HAP-1 (cell line): ENCODE measurements around the gene LZIC.
"Not testable (repeated sequence)": the region's sequence is repeated elsewhere in the genome, so short reads cannot be mapped to it uniquely, and the experiment has no call there.

Experiments
- DNase-seq, 2 experiments: peaks; one replicate each; pipeline ENCODE4 v3.0.0-alpha.2; 2016 to 2020; ENCODE audit warnings: low spot score in 2 of 2
- H3K27me3 ChIP-seq: fragments of 250-450 bp; sonication (Bioruptor Pico); 2 replicates; pipeline ENCODE4 v1.5.1; 2020; ENCODE audit warnings: low read depth, mild to moderate bottlenecking, moderate library complexity
- H3K36me3 ChIP-seq: fragments of 250-450 bp; sonication (Bioruptor Pico); replicated peaks from 2 replicates; pipeline ENCODE4 v1.5.1; 2020; ENCODE audit warnings: mild to moderate bottlenecking
- H3K4me1 ChIP-seq: fragments of 250-450 bp; sonication (Bioruptor Pico); 2 replicates; pipeline ENCODE4 v1.5.1; 2020; ENCODE audit warnings: mild to moderate bottlenecking
- H3K4me3 ChIP-seq: fragments of 250-450 bp; sonication (Bioruptor Pico); 2 replicates; pipeline ENCODE4 v1.5.1; 2020; ENCODE audit warnings: mild to moderate bottlenecking, moderate library complexity
- H3K9me3 ChIP-seq: fragments of 250-450 bp; sonication (Bioruptor Pico); 2 replicates; pipeline ENCODE4 v1.5.1; 2020; ENCODE audit warnings: mild to moderate bottlenecking, moderate library complexity
- in situ Hi-C: fragments of 300-500 bp; cut with MboI; formaldehyde crosslinking; loops from 3 replicates; pipeline ENCODE4 v1.14.3; 2020; ENCODE audit warnings: low sequenced_read_pairs, inconsistent platforms, mixed read lengths

LZIC gene

GRCh38 chr1:9927259-9927658 is 15.9 kb downstream of the LZIC start:
- H3K27me3 ChIP-seq = no peaks in the 10 kb centered on the region
- in situ Hi-C loops = no loop called here
- DNase-seq = no peak
- no peak overlapping the region for H3K4me3 ChIP-seq
- H3K4me1 ChIP-seq = peaks cover 12% of the 10 kb centered on the region
- H3K36me3 ChIP-seq = peaks cover 16% of the 10 kb centered on the region
- no peaks in the 10 kb centered on the region for H3K9me3 ChIP-seq

DNA sequence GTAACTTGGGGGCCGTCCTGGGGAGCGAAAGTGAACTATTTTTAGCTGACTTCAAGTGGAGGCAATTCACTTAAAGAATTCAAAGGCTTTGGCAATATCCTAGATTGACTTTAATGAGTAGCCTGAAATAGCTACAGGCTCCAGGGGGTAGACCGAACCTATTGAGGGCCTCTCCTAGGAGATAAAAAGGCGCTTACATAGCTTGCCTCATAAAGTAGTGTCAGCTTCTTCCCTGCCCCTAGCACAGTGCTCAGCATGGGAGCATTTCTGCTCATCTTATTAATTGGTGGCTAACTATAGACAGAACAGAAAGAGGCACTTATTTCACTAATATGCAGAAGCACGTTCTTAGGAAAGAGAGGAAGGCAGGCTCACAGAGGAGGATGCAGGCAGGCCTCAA is 20.8 kb downstream of the LZIC start:
- H3K4me1 ChIP-seq = peaks cover 12% of the 10 kb centered on the region
- no peaks in the 10 kb centered on the region for H3K36me3 ChIP-seq
- in situ Hi-C loops = no loop called here
- no peak overlapping the region for H3K4me3 ChIP-seq
- no peaks in the 10 kb centered on the region for H3K9me3 ChIP-seq
- H3K27me3 ChIP-seq = no peaks in the 10 kb centered on the region
- no peak for DNase-seq

DNA sequence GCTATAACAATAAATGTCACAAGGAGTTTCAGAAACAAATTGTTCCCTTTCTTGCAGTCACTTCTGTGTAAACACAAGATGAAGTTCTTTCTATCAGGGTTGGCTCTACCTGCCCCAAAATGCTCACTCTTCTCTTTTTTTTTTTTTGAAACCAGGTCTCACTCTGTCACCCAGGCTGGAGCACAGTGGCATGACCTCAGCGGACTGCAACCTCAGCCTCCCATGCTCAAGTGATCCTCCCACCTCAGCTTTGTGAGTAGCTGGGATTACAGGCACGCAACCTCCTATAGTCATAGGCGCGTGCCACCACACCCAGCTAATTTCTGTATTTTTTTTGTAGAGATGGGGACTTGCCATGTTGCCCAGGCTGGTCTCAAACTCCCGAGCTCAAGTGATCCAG is 22.6 kb downstream of the LZIC start:
- DNase-seq = no peak
- no peaks in the 10 kb centered on the region for H3K9me3 ChIP-seq
- in situ Hi-C loops = no loop called here
- H3K4me1 ChIP-seq = no peaks in the 10 kb centered on the region
- H3K4me3 ChIP-seq = no peak overlapping the region
- 0 out of 2 replicates have a peak, but pooled peaks cover 3% of the 10 kb centered on the region for H3K27me3 ChIP-seq
- no peaks in the 10 kb centered on the region for H3K36me3 ChIP-seq

- H3K4me3 ChIP-seq = no peak overlapping the region
- 0 out of 2 replicates have a peak, but pooled peaks cover 3% of the 10 kb centered on the region for H3K27me3 ChIP-seq
- no peaks in the 10 kb centered on the region for H3K36me3 ChIP-seq
- no peaks in the 10 kb centered on the region for H3K9me3 ChIP-seq
- DNase-seq = no peak
- in situ Hi-C loops = no loop called here
- H3K4me1 ChIP-seq = no peaks in the 10 kb centered on the region
These were observed 25.3 kb downstream of the LZIC start for GRCh38 chr1:9917901-9918300.

DNA sequence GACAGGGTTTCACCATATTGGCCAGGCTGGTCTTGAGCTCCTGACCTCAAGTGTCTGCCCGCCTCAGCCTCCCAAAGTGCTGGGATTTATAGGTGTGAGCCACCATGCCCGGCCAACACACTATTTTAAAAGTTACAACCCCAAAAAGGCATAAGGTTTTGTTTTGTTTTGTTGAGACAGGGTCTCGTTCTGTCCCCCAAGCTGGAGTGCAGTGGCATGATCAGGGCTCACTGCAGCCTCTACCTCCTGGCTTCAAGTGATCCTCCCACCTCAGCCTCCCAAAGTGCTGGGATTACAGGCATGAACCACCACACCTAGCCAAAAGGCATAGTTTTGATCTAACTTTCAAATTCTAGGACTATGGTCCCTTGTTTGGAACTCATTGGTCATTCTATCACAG is 25.7 kb downstream of the LZIC start:
- H3K9me3 ChIP-seq, in situ Hi-C loops, DNase-seq, H3K4me3 ChIP-seq, H3K27me3 ChIP-seq, H3K36me3 ChIP-seq, H3K4me1 ChIP-seq: not testable (repeated sequence)

GRCh38 chr1:9916452-9916851 is 26.7 kb downstream of the LZIC start:
- H3K4me1 ChIP-seq = no peaks in the 10 kb centered on the region
- DNase-seq = no peak
- 0 out of 2 replicates have a peak, but pooled peaks cover 3% of the 10 kb centered on the region for H3K27me3 ChIP-seq
- no peaks in the 10 kb centered on the region for H3K36me3 ChIP-seq
- H3K4me3 ChIP-seq = no peak overlapping the region
- H3K9me3 ChIP-seq = no peaks in the 10 kb centered on the region
- in situ Hi-C loops = no loop called here

DNA sequence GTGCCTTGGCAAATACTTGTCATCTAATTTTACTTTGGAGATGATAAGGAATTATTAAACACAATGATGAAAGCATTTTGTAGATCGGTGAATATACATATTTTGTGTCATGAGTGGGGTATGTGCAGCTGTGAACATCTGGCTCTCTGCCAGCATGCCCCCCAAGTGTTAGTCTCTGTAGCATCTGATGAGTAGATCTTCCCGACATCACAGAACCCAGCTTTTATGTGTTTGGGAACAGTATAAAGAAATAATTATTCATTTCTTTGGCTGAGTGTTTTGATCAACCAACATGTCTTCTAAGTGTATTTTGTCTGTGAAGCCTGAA is 28.6 kb downstream of the LZIC start:
- in situ Hi-C loops = no loop called here
- H3K4me1 ChIP-seq = no peaks in the 10 kb centered on the region

GRCh38 chr1:9912264-9912936 is 30.8 kb downstream of the LZIC start:
- no peak for DNase-seq
- Histone ChIP-seq H3K4me3 (no peak overlapping the region), H3K9me3 (no peaks in the 10 kb centered on the region), H3K4me1 (peaks cover 8% of the 10 kb centered on the region), H3K27me3 (0 out of 2 replicates have a peak, but pooled peaks cover 3% of the 10 kb centered on the region), H3K36me3 (no peaks in the 10 kb centered on the region)
- in situ Hi-C loops = no loop called here

More for the DNA sequence above, 28.6 kb downstream of the LZIC start:
- Histone ChIP-seq H3K36me3 (no peaks in the 10 kb centered on the region), H3K4me3 (no peak overlapping the region), H3K27me3 (0 out of 2 replicates have a peak, but pooled peaks cover 3% of the 10 kb centered on the region), H3K9me3 (no peaks in the 10 kb centered on the region)
- no peak for DNase-seq

DNA sequence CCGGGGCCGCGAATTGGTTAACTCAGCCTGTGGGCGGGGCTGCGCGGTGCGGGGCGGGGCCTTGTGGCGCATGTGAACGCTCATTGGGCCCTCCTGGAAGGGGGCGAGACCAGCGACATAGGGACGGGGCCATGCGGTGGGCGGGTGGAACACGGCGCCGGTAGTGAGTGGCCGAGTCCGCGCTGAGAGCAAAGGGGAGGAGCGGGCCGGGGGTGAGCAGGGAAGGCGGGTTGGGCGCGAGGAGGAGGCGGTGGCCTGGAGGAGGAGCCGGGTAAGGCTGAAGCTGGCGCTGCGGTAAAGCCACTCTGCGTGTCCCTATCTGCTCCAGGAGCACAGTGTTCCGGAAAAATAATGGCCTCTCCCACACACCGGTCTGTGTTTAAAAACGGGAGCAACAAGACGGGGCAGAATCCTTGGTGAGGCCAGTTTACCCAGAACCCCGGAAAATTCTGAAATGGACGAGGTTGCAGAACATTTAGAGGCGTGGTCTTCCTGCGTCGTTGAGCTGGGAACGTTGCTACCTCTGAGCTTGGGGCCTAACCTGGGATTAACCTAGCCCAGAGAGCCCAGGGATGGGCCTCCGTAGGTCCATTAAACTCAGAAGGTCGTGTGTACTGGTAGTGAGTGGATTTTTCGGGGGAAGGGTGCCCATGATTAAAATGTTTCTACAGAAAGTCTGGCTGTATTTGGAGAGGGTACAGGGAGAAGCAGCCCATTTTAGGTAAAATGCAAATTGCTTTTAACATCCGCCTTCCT is 32.6 kb downstream of the LZIC start:
- Histone ChIP-seq H3K27me3 (no peaks in the 10 kb centered on the region), H3K36me3 (no peaks in the 10 kb centered on the region), H3K9me3 (no peaks in the 10 kb centered on the region), H3K4me3 (peak overlapping the region; percentile 53), H3K4me1 (peaks cover 8% of the 10 kb centered on the region)
- DNase-seq = peak; percentile 97 to 100
- in situ Hi-C loops = no loop called here

DNA sequence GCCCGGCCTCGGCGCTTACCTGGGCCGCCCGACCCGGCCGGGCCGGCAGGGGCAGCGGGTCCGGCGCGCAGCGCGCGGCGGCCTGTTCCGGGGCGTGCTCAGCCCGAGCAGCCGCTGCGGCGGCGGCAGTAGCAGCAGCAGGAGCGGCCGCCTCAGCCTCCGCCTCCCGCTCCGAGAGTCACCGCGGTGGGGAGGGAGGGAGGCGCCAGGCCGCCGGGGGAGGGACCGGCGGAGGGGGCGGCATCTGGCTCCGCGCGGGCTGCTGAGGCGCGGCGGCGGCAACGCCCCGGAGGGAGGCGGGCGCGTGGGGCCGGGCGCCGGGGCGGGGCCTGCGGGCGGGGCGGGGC is 33.1 kb downstream of the LZIC start, which contains the start of gene CTNNBIP1:
CTNNBIP1 (minus strand) TSS at position 194 of the 347 bp plus-strand sequence. CDS start 38,205 bp downstream, outside the sequence.
- peak in 1 of 2 experiments; percentile 88 for DNase-seq
- in situ Hi-C loops = no loop called here

GRCh38 chr1:9909234-9910046 is 33.8 kb downstream of the LZIC start:
- peak in 1 of 2 experiments; percentile 33 for DNase-seq
- in situ Hi-C loops = no loop called here
- no peaks in the 10 kb centered on the region for H3K36me3 ChIP-seq

More for the DNA sequence above, 33.1 kb downstream of the LZIC start, which contains the start of gene CTNNBIP1:
- Histone ChIP-seq H3K4me1 (peaks cover 8% of the 10 kb centered on the region), H3K27me3 (no peaks in the 10 kb centered on the region), H3K36me3 (no peaks in the 10 kb centered on the region), H3K4me3 (peak within 1 kb of the TSS; percentile 61), H3K9me3 (no peaks in the 10 kb centered on the region)

GRCh38 chr1:9908871-9909233 is 34.3 kb downstream of the LZIC start:
- DNase-seq = no peak
- in situ Hi-C loops = no loop called here
- H3K4me3 ChIP-seq = peak overlapping the region; percentile 61
- peaks cover 8% of the 10 kb centered on the region for H3K4me1 ChIP-seq
- no peaks in the 10 kb centered on the region for H3K9me3 ChIP-seq
- no peaks in the 10 kb centered on the region for H3K27me3 ChIP-seq
- no peaks in the 10 kb centered on the region for H3K36me3 ChIP-seq

More at GRCh38 chr1:9909234-9910046, 33.8 kb downstream of the LZIC start:
- Histone ChIP-seq H3K4me1 (peaks cover 8% of the 10 kb centered on the region), H3K27me3 (no peaks in the 10 kb centered on the region), H3K9me3 (no peaks in the 10 kb centered on the region), H3K4me3 (peak overlapping the region; percentile 61)

DNA sequence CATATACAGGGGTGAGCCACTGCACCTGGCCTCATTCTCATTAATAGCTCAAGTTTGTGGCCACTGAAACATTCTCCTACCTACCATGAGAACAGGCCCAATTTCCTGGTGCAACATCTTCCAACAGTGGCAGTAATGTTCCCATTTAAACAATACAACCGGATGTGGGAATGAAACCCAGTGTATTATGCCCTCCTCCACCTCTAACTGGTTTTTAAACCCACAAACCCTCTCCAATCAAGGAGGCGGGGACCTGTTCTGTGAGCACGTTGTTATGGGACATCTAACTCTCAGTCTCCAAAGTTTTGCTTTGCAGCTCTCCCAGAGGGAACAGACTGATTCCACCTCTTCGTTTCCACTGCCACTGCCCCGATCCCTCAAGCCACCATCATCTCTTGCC is 35.8 kb downstream of the LZIC start:
- peaks cover 8% of the 10 kb centered on the region for H3K4me1 ChIP-seq
- no peak for DNase-seq
- no peaks in the 10 kb centered on the region for H3K9me3 ChIP-seq
- H3K27me3 ChIP-seq = no peaks in the 10 kb centered on the region
- no peaks in the 10 kb centered on the region for H3K36me3 ChIP-seq
- in situ Hi-C loops = no loop called here
- no peak overlapping the region for H3K4me3 ChIP-seq

DNA sequence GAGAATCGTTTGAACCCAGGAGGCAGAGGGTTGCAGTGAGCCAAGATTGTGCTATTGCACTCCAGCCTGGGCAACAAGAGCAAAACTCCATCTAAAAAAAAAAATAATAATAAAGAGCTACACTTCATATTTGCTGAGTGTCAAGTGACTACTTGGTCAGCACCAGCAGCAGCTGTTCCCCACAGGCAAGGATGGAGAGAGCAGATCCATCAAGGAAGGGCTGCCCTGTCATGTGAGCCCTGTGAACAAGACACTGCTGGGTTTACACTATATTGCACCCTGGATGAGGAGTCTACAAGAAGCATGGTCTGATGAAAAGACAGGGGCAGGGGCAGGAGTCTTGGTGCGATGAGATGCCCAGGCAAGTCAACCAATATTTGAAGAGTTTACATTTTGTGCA is 36.7 kb downstream of the LZIC start:
- no peak overlapping the region for H3K4me3 ChIP-seq
- H3K36me3 ChIP-seq = no peaks in the 10 kb centered on the region
- H3K9me3 ChIP-seq = no peaks in the 10 kb centered on the region
- in situ Hi-C loops = no loop called here
- DNase-seq = no peak
- H3K27me3 ChIP-seq = no peaks in the 10 kb centered on the region
- peaks cover 8% of the 10 kb centered on the region for H3K4me1 ChIP-seq
